Measurements from ENCODE around the gene PSME4.

Gene PSME4

GRCh38 chr2:53970724-53971602, at the start of gene PSME4:
TSS of gene PSME4 (minus strand) at chr2:53970993. CDS start at chr2:53970784, 209 bp downstream.
- DNase-seq (ENCODE audit: low spot score), result peak; percentile 92

DNA sequence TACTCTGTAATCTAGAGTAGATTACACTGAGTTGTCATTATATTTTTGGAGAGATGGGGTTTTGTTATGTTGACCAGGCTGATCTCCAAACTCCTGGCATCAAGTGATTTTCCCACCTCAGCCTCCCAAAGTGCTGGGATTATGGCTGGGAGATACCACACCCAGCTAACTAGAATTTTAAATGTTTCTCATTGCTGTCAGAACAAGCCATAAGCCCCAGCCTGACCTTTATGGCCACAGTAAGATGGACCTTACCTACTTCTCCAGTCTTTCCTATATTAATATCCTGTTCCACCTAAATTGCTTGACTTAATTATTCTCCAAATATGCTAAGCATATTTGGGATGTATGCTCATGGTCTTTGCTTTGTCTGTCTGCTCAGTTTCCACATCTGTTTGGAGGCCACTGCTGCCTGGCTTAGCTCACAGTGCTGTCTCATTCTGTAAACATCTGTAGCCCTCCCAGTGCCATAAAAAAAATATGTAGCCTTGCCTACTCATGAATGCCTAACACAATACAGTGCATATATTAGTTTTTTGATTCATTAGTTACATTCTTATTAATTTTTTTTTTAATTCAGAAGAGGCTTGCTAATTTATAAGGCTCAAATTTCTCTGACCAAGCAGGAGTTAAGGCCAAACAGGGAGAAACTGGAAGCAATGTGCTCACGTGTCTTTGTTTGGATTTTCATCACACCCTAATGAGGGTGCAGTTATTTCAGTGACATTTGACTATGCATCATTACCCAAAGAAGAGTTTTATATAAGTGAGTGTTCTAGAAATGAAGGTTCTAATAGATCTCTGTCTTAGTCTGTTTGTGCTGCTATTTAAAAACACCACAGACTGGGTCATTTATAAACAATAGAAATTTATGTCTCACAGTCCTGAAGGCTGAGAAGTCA, 45.3 kb upstream of the PSME4 start:
- DNase-seq (ENCODE audit: low spot score), result no peak

GRCh38 chr2:54013996-54014395, 43.2 kb upstream of the PSME4 start:
- no peak for DNase-seq (ENCODE audit: low spot score)

DNA sequence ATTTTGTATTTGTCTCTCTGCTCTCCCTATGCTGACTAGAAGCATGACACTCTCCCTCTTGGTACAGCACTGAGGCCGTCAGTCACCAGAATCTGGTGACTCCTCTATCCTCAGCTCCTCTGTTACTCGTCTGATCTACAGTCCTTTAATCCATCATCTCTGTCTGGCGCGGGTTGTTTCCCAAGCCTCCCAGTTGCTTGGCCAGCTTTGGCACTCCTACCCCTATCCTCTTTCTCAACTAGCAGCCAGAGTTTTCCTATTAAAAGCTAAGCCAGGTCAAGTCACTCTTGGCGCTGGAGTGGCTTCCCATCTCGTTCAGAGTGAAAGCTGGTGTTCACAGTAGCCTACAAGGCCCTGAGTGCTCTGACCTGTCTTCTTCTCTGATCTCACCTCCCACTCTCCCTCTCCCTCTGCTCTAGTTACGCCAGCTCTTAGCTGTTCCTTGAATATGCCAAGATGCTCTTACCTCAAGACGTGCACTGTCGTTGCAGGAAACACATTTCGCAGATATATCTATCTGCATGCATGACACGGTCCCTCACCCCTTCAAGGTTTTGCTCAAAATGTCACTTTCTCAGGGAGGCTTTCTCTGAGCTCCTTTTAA, 41.8 kb upstream of the PSME4 start:
- no peak for DNase-seq (ENCODE audit: low spot score)

GRCh38 chr2:54009549-54009948, 38.8 kb upstream of the PSME4 start:
- no peak for DNase-seq (ENCODE audit: low spot score)

- DNase-seq (ENCODE audit: low spot score), result no peak
Observed at GRCh38 chr2:54008439-54008838, 37.6 kb upstream of the PSME4 start.

DNA sequence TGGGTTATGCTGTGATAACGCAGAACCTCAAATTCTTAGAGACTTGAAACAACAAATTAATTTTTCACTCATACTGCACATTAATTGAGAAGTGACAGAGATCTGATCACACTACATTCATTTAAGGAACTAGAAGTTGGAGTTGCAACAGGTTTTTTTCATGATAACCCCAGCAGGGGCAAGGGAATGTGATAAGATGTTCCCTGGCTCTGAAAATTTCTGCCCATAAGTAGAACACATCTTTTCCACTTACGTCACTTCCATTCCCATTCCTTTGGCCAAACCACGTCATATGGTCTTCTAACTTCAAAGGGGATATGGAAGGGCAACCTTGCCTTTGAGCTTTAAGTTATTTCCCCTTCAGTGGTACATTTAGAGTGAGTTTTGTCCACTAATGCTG, 29.7 kb upstream of the PSME4 start:
- DNase-seq (ENCODE audit: low spot score), result peak; percentile 21

GRCh38 chr2:54000122-54000521, 29.3 kb upstream of the PSME4 start:
- no peak for DNase-seq (ENCODE audit: low spot score)

GRCh38 chr2:53998834-53999233, 28.0 kb upstream of the PSME4 start:
- no peak for DNase-seq (ENCODE audit: low spot score)

DNA sequence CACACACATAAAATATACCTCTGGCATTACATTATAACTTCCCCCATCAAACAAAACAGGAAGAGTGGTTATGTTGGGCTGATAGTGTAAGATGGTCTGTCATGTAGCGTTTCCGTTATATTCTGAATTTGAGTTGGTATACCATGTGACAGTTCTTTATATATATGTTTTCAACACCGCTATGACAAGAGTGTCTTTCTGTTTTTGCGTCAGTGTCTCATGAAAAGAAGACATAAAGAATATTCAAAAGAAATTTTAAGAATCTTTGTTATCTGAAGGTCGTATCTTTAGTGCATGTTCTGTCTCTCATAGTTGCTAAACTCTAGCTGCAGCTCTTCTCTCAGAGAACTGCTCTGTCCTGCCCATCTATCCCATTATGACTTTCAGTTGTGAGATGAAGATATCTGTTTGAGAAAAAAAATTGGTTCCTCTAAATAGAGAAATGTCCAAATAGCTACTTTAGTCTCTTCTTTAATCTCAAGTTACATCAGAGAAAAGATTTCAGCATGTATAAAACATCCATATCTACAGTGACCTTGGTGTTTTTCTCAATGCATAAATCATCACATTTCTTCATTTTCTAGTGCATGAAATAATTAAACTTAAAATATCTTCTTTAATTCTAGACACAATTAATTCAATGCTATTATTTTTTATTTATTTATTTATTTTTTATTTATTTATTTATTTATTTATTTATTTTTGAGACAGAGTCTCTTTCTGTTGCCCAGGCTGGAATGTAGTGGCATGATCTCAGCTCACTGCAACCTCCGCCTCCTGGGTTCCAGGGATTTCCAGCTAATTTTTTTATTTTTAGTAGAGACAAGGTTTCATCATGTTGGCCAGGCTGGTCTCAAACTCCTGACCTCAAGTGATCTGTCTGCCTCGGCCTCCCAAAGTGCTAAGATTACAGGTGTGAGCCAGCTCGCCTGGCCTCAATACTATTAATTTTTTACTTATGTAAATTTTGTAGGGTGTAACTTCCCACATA, 24.3 kb upstream of the PSME4 start:
- no peak for DNase-seq (ENCODE audit: low spot score)

DNA sequence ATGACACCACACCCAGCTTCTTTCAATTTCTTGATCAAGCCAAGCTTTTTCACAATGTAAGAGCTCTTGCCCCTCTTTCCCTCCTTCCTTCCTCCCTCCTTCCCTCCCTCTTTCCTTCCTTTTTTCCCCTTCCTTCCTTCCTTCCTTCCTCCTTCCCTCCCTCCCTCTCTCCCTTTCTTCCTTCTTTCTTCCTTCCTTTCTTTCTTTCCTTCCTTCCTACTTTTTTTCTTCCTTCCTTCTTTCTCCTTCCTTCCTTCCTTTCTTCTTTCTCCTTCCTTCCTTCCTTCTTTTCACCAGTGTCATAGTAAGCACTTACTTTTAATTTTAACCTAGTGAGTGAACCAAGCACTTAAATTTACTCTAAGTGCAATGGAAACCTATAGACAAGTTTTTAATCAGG, 21.2 kb upstream of the PSME4 start:
- DNase-seq (ENCODE audit: low spot score), result no peak

DNA sequence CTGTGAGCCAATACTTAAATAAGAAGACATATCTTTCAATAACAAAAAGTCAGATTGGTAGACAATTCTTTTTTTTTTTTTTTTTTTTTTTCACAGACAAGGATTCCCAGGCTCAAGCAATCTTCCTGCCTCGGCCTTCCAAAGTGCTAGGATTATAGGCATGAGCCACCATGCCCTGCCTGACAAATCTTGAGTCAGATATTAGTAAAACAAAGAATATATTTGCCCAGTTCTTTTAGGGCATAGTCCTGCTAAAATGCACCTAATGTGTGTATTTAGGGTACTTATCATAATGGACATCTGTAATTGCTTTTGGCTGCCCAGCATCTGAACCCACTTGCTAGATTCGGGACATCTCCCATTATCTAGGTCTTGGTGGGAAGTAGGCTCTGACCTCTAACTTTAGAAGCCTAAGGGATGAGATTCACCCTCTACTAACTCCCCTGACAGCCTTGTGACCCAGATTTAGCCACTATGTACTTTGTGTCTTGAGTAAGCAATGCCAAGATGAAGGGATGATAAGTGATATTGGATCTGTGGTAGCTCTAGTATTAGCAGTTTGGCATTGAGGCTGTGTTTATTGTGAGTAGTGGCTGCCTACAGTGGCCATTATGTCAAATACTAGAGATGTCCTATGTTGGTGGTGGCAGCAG, 18.5 kb upstream of the PSME4 start:
- no peak for DNase-seq (ENCODE audit: low spot score)

- no peak for DNase-seq (ENCODE audit: low spot score)
Observed at GRCh38 chr2:53987336-53987921, 16.6 kb upstream of the PSME4 start.

DNA sequence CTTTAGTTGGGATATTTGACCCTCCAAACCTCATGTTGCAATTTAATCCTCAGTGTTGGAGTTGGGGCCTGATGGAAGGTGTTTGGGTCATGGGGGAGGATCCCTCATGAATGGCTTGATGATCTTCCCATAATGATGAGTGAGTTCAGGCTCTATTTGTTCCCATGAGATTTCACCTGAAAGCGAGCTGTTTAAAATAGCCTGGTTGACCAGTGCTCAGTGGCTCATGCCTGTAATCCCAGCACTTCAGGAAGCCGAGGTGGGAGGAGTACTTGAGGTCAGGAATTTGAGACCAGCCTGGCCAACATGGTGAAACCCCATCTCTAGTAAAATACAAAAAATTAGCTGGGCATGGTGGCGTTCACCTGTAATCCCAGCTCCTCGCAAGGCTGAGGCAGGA, 14.9 kb upstream of the PSME4 start:
- no peak for DNase-seq (ENCODE audit: low spot score)

- peak; percentile 45 for DNase-seq (ENCODE audit: low spot score)
Observed at GRCh38 chr2:53969968-53970723, 647 bp downstream of the PSME4 start.

- peak; percentile 80 for DNase-seq (ENCODE audit: low spot score)
Observed at GRCh38 chr2:53969285-53969967, 1.4 kb downstream of the PSME4 start.

DNA sequence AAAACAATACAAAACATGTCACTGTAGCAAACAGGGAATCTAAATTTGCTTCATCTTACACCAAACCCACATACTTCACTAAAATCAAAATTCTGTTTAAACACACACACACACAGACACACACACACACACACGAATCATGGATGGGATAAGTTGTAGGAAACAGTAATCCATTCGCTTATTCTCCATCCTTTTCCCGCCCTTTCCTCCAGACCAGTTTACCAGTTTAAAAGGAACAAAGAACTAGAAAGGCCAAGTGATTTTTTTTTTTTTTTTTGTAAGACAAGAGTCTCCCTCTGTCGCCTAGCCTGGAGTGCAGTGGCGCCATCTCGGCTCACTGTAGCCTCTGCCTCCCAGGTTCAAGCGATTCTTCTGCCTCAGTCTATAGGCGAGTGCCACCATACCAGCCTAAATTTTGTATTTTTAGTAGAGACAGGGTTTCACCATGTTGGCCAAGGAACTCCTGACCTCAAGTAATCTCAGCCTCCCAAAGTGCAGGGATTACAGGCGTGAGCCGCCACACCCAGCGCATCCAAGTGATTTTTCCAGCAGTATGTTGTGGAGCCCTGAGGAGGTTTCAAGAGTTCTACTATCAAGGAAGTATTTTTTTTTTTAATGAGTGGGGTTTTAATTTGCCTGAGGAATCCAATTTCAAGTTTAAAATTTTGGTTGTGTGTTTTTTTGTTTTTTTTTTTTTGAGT, 5.7 kb downstream of the PSME4 start:
- DNase-seq (ENCODE audit: low spot score), result no peak

- no peak for DNase-seq (ENCODE audit: low spot score)
Observed at GRCh38 chr2:53964257-53964952, 6.4 kb downstream of the PSME4 start.

Data from hematopoietic multipotent progenitor cell treated with erythropoietin and hydrocortisone succinate and interleukin-3 and kit ligand, for 15 days (in vitro differentiated cells).